Spleen (tissue), 11 donors: ENCODE measurements around the gene KXD1. TPM values are rescaled to one million over a fixed set of nuclear protein-coding genes. Genes with fewer than 3 reads are reported as not detected.

Source experiments
- DNase-seq: peaks from one replicate; pipeline ENCODE4 v3.0.0-alpha.2; 2020
- H3K27ac ChIP-seq, 8 donors: fragments of 200-600 bp; sonication (generic) in 7 of 8; 1 replicate in 4 of 8; 2 replicates in 4 of 8; pipeline versions ENCODE4 v1.5.0 to v1.8.0; 2016 to 2021; ENCODE audit warnings: inconsistent platforms in 4 of 8, mild to moderate bottlenecking in 4 of 8, moderate library complexity in 1 of 8
- H3K27me3 ChIP-seq, 7 donors: fragments of 200-600 bp; sonication (generic) in 6 of 7; replicated peaks in 1 of 7; 1 replicate in 4 of 7; 2 replicates in 3 of 7; pipeline versions ENCODE4 v1.5.0 to v1.8.0; 2016 to 2021; ENCODE audit warnings: inconsistent platforms in 3 of 7, mild to moderate bottlenecking in 1 of 7
- H3K36me3 ChIP-seq, 6 donors: fragments of 200-600 bp; sonication (generic) in 5 of 6; 1 replicate in 4 of 6; 2 replicates in 2 of 6; pipeline versions ENCODE4 v1.5.0 to v1.8.0; 2016 to 2021; ENCODE audit warnings: inconsistent platforms in 2 of 6
- H3K4me1 ChIP-seq, 6 donors: fragments of 200-600 bp; sonication (generic) in 5 of 6; 1 replicate in 3 of 6; 2 replicates in 3 of 6; pipeline versions ENCODE4 v1.5.0 to v1.8.0; 2016 to 2021; ENCODE audit warnings: inconsistent platforms in 3 of 6
- H3K4me3 ChIP-seq, 8 donors: fragments of 200-600 bp; sonication (generic) in 7 of 8; 1 replicate in 4 of 8; 2 replicates in 4 of 8; pipeline versions ENCODE4 v1.5.0 to v1.8.0; 2016 to 2021; ENCODE audit warnings: inconsistent platforms in 4 of 8, mild to moderate bottlenecking in 4 of 8, moderate library complexity in 2 of 8
- H3K9me3 ChIP-seq, 8 donors: fragments of 200-600 bp; sonication (generic) in 7 of 8; 1 replicate in 4 of 8; 2 replicates in 4 of 8; pipeline versions ENCODE4 v1.5.0 to v1.8.0; 2016 to 2021; ENCODE audit warnings: inconsistent platforms in 4 of 8
- POLR2A ChIP-seq, 3 donors: fragments of 450-650 bp; IDR thresholded peaks; one replicate each; pipeline ENCODE4 v1.5.1; 2017; ENCODE audit warnings: antibody characterized with exemption in 3 of 3, mild to moderate bottlenecking in 1 of 3
- POLR2AphosphoS5 ChIP-seq, 3 donors: sonication (generic); formaldehyde crosslinking; IDR thresholded peaks; one replicate each; pipeline ENCODE4 v1.5.1; 2017; ENCODE audit warnings: antibody characterized with exemption in 3 of 3
- WGBS, 5 donors: extraction: QIAGEN DNeasy Blood & Tissue Kit in 3 of 5; methylation state at CpG; one replicate each; pipeline versions ENCODE4 v1.1.5 to v1.1.7; 2013 to 2018; 5-methylcytosine and 5-hydroxymethylcytosine counted together
- intact Hi-C: fragments of 100-400 bp; cut with DNase I; formaldehyde crosslinking; loops from one replicate; pipeline ENCODE4 v1.15.0; 2023; ENCODE audit warnings: low total_unique reads
- polyA plus RNA-seq, 3 donors: library from polyadenylated mRNA; stranded (reverse); fragments of 200-250 nt; gene quantifications; one replicate each; pipeline ENCODE4 v1.2.1, GENCODE V29; 2013
- total RNA-seq, 7 donors: library from RNA; depleted of rRNA in 3 of 7; stranded (reverse); fragments of >200 nt in 3 of 7; fragmentation: NEBNext Ultra II Directional in 4 of 7; extraction: Animal tissue kit (Norgen Biotek cat#: 25700) in 4 of 7; gene quantifications; one replicate each; pipeline versions ENCODE4 v1.1.0 to v1.2.1, GENCODE V29; 2016 to 2021
- TF ChIP-seq, protein P1 (sequence below), 11 experiments: fragments of 200-600 bp in 7 of 11; fragments of 450-650 bp in 4 of 11; sonication (generic) in 4 of 11; IDR thresholded peaks in 8 of 11; conservative IDR thresholded peaks in 3 of 11; 1 replicate in 7 of 11; 2 replicates in 4 of 11; pipeline versions ENCODE4 v1.4.0 to v1.8.0; 2016 to 2021; ENCODE audit warnings: antibody characterized with exemption in 11 of 11, inconsistent platforms in 4 of 11, mild to moderate bottlenecking in 1 of 11
- donor health status: healthy with polysubstance abuse.
- donor health status: DM: no; HTN: no; CAD: no; lungs with moderate emphysema.
- donor health status: DM: no; HTN: no; CAD: no.
- donor health status: Bipolar disorder and iron deficiency.
- donor health status: healthy.
- donor health status: DM: no; HTN: no; CAD: no.
- donor health status: DM: yes; HTN: yes; CAD: no.

The KXD1 gene
- total and polyA plus RNA-seq, 10 donors, result 63.9 to 90.9 (median 74.8) TPM

DNA sequence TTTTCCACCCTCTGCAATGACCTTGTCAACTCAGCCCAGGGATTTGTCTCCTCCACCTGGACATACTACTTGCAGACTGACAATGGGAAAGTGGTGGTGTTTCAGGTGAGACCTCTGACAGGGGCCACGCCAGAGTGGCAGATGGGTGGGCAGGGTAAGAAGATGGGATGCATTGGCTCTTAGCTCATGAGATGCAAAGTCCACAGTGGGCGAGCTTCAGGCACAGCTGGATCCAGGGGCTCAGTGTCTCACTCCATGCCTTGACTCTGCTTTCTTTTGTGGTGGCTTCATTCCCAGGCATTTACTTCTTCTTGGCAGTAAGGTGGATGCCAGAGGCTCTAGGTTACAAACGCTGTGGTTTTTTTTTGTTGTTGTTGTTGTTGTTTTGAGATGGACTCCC lies 58.4 kb downstream of the KXD1 start:
- no peak for DNase-seq
- Histone ChIP-seq H3K27ac (no peak overlapping the region), H3K9me3 (no peaks in the 10 kb centered on the region), H3K4me1 (peaks cover 16 to 30% (median 25%) of the 10 kb centered on the region in 6 donors), H3K4me3 (no peak overlapping the region), H3K27me3 (peaks cover 10 to 90% (median 48%) of the 10 kb centered on the region in 7 donors), H3K36me3 (no peaks in the 10 kb centered on the region)
- intact Hi-C loops, result no loop called here
- TF ChIP-seq POLR2AphosphoS5 (IDR thresholded peaks at IDR 0.05) (no peak), POLR2A (IDR thresholded peaks at IDR 0.05) (no peak)
- TF ChIP-seq, protein P1, sequence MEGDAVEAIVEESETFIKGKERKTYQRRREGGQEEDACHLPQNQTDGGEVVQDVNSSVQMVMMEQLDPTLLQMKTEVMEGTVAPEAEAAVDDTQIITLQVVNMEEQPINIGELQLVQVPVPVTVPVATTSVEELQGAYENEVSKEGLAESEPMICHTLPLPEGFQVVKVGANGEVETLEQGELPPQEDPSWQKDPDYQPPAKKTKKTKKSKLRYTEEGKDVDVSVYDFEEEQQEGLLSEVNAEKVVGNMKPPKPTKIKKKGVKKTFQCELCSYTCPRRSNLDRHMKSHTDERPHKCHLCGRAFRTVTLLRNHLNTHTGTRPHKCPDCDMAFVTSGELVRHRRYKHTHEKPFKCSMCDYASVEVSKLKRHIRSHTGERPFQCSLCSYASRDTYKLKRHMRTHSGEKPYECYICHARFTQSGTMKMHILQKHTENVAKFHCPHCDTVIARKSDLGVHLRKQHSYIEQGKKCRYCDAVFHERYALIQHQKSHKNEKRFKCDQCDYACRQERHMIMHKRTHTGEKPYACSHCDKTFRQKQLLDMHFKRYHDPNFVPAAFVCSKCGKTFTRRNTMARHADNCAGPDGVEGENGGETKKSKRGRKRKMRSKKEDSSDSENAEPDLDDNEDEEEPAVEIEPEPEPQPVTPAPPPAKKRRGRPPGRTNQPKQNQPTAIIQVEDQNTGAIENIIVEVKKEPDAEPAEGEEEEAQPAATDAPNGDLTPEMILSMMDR (IDR thresholded peaks at IDR 0.05 in 8 of 11, conservative IDR thresholded peaks at IDR 0.05 in 3 of 11), result no peak
- WGBS, 5 donors, result 85 to 95% (median 91%) methylated on average over 3 of the region's 3 CpGs

DNA sequence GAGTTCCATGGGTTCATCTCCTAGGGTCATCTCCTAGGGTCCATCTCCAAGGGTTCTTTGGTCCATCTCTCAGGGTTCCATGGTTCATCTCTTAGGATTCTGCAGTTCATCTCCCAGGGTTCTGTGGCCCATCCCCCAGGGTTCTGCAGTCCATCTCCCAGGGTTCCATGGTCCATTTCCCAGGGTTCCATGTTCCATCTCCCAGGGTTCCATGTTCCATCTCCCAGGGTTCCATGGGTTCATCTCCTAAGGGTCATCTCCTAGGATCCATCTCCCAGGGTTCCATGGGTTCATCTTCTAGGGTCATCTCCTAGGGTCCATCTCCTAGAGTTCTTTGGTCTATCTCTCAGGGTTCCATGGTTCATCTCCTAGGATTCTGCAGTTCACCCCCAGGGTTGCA lies 59.9 kb downstream of the KXD1 start:
- Histone ChIP-seq H3K9me3 (no peaks in the 10 kb centered on the region), H3K36me3 (no peaks in the 10 kb centered on the region), H3K27me3 (peaks cover 0 to 75% (median 33%) of the 10 kb centered on the region in 7 donors), H3K4me3 (no peak overlapping the region), H3K4me1 (peaks cover under 1 to 14% (median 9%) of the 10 kb centered on the region in 6 donors), H3K27ac (no peak overlapping the region)
- no peak for DNase-seq
- intact Hi-C loops, result no loop called here
- TF ChIP-seq, protein P1 (IDR thresholded peaks at IDR 0.05 in 8 of 11, conservative IDR thresholded peaks at IDR 0.05 in 3 of 11), result no peak
- TF ChIP-seq POLR2A (IDR thresholded peaks at IDR 0.05), result no peak

DNA sequence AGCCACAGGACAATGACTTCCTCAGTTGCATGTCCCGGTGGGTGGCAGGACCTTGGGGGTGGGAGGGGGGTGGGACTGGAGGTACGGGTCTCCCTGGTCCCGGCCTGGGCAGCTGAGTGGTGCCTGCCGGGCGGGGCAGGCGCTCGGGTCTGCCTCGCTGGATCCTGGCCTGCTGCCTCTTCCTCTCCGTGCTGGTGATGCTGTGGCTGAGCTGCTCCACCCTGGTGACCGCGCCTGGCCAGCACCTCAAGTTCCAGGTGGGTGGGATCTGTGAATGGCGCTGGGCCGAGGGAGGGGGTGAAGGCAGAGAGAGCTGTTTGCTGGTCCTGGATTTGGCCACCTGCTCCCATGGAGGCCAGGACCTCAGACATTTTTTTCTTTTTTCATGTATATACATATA lies 60.6 kb downstream of the KXD1 start:
- intact Hi-C loops, result no loop called here
- Histone ChIP-seq H3K4me3 (no peak overlapping the region), H3K4me1 (peaks cover 0 to 7% (median 3%) of the 10 kb centered on the region in 6 donors), H3K27ac (no peak overlapping the region), H3K9me3 (no peaks in the 10 kb centered on the region), H3K36me3 (no peaks in the 10 kb centered on the region), H3K27me3 (peaks cover 0 to 68% (median 26%) of the 10 kb centered on the region in 7 donors)
- no peak for DNase-seq
- WGBS, 5 donors, result 85 to 98% (median 91%) methylated on average over 2 to 13 of the region's 13 CpGs
- no peak for TF ChIP-seq POLR2AphosphoS5 (IDR thresholded peaks at IDR 0.05)
- TF ChIP-seq, protein P1 (IDR thresholded peaks at IDR 0.05 in 8 of 11, conservative IDR thresholded peaks at IDR 0.05 in 3 of 11), result no peak
- no peak for TF ChIP-seq POLR2A (IDR thresholded peaks at IDR 0.05)

Other genes starting within 250 kb of the KXD1 start
- gene LSM4, start 234.8 kb upstream of the KXD1 start, total RNA-seq, result 10 to 100 TPM; 55.8 to 86.5 (median 65.1) TPM
- 100 to 1,000 TPM in 2 of 3 donors, 10 to 100 TPM in 1; 91.6 to 192 (median 151) TPM for gene LSM4, start 234.8 kb upstream of the KXD1 start, polyA plus RNA-seq
- gene PGPEP1, start 217.3 kb upstream of the KXD1 start, total RNA-seq, result 10 to 100 TPM; 20.2 to 65.6 (median 45.1) TPM
- 10 to 100 TPM in 1 of 3 donors, 1 to 10 TPM in 2; 9.3 to 17.3 (median 9.6) TPM for gene PGPEP1, start 217.3 kb upstream of the KXD1 start, polyA plus RNA-seq
- 10 to 100 TPM in 2 of 7 donors, 1 to 10 TPM in 5; 1.9 to 34.3 (median 4.3) TPM for gene GDF15, start 171.7 kb upstream of the KXD1 start, total RNA-seq
- 10 to 100 TPM in 1 of 3 donors, under 1 TPM in 2; 0.77 to 15.9 (median 0.96) TPM for gene GDF15, start 171.7 kb upstream of the KXD1 start, polyA plus RNA-seq
- 100 to 1,000 TPM in 3 of 7 donors, 10 to 100 TPM in 4; 82.2 to 164 (median 90.5) TPM for gene LRRC25, start 160.2 kb upstream of the KXD1 start, total RNA-seq
- gene LRRC25, start 160.2 kb upstream of the KXD1 start, polyA plus RNA-seq, result 10 to 100 TPM; 14.6 to 32.2 (median 16.0) TPM
- gene SSBP4, start 138.5 kb upstream of the KXD1 start, total RNA-seq, result 100 to 1,000 TPM in 1 of 7 donors, 10 to 100 TPM in 6; 56.3 to 103 (median 82.4) TPM
- gene SSBP4, start 138.5 kb upstream of the KXD1 start, polyA plus RNA-seq, result 100 to 1,000 TPM in 1 of 3 donors, 10 to 100 TPM in 2; 80.6 to 143 (median 94.9) TPM
- 10 to 100 TPM; 37.5 to 82.3 (median 44.4) TPM for gene ISYNA1, start 119.7 kb upstream of the KXD1 start, total RNA-seq
- 10 to 100 TPM; 31.7 to 58.2 (median 49.0) TPM for gene ISYNA1, start 119.7 kb upstream of the KXD1 start, polyA plus RNA-seq
- 10 to 100 TPM; 23.0 to 44.8 (median 32.1) TPM for gene ELL, start 35.8 kb upstream of the KXD1 start, total RNA-seq
- gene ELL, start 35.8 kb upstream of the KXD1 start, polyA plus RNA-seq, result 10 to 100 TPM in 1 of 3 donors, 1 to 10 TPM in 2; 4.5 to 14.2 (median 7.9) TPM
- gene FKBP8, start 14.3 kb upstream of the KXD1 start, total RNA-seq, result 100 to 1,000 TPM; 183 to 309 (median 203) TPM
- 100 to 1,000 TPM; 131 to 276 (median 141) TPM for gene FKBP8, start 14.3 kb upstream of the KXD1 start, polyA plus RNA-seq
- 1,000 to 10,000 TPM in 3 of 7 donors, 100 to 1,000 TPM in 4; 650 to 1,362 (median 985) TPM for gene UBA52, start 14.0 kb downstream of the KXD1 start, total RNA-seq
- 1,000 to 10,000 TPM; 1,341 to 2,132 (median 1,852) TPM for gene UBA52, start 14.0 kb downstream of the KXD1 start, polyA plus RNA-seq
- gene REX1BD, start 30.9 kb downstream of the KXD1 start, total RNA-seq, result 100 to 1,000 TPM in 1 of 7 donors, 10 to 100 TPM in 6; 65.4 to 103 (median 78.7) TPM
- gene REX1BD, start 30.9 kb downstream of the KXD1 start, polyA plus RNA-seq, result 100 to 1,000 TPM; 127 to 182 (median 160) TPM
- gene CRLF1, start 48.9 kb downstream of the KXD1 start, total RNA-seq, result 1 to 10 TPM in 4 of 7 donors, under 1 TPM in 2, not detected in 1; 0.20 to 7.0 (median 1.1) TPM
- gene CRLF1, start 48.9 kb downstream of the KXD1 start, polyA plus RNA-seq, result 1 to 10 TPM; 5.2 to 8.0 (median 6.3) TPM
- gene TMEM59L, start 55.0 kb downstream of the KXD1 start, total RNA-seq, result under 1 TPM in 2 of 7 donors, not detected in 5; 0.28 to 0.49 TPM
- gene TMEM59L, start 55.0 kb downstream of the KXD1 start, polyA plus RNA-seq, result under 1 TPM; 0.15 to 0.74 (median 0.50) TPM
- gene KLHL26, start 79.2 kb downstream of the KXD1 start, total RNA-seq, result 10 to 100 TPM in 4 of 7 donors, 1 to 10 TPM in 3; 4.4 to 23.1 (median 10.3) TPM
- 1 to 10 TPM; 1.7 to 3.5 (median 2.2) TPM for gene KLHL26, start 79.2 kb downstream of the KXD1 start, polyA plus RNA-seq
- 10 to 100 TPM in 3 of 7 donors, 1 to 10 TPM in 4; 4.7 to 15.7 (median 8.8) TPM for gene CRTC1, start 125.8 kb downstream of the KXD1 start, total RNA-seq
- gene CRTC1, start 125.8 kb downstream of the KXD1 start, polyA plus RNA-seq, result 10 to 100 TPM in 1 of 3 donors, 1 to 10 TPM in 2; 3.1 to 11.3 (median 6.4) TPM
- gene COMP, start 233.4 kb downstream of the KXD1 start, total RNA-seq, result not detected
- 1 to 10 TPM in 1 of 3 donors, under 1 TPM in 2; 0.04 to 1.0 (median 0.13) TPM for gene COMP, start 233.4 kb downstream of the KXD1 start, polyA plus RNA-seq